SK-N-MC (cell line): ENCODE measurements around the gene ERCC2.
"Not testable (repeated sequence)": the region's sequence is repeated elsewhere in the genome, so short reads cannot be mapped to it uniquely, and the experiment has no call there.

Experiments
- DNase-seq: peaks from one replicate; pipeline ENCODE4 v3.0.0-alpha.2; 2011; ENCODE audit warnings: low read depth, low spot score
- H3K27ac ChIP-seq: fragments of 200-600 bp; sonication (generic); 2 replicates; pipeline ENCODE4 v1.5.1; 2016; ENCODE audit warnings: mixed run types
- H3K36me3 ChIP-seq: fragments of 200-600 bp; sonication (generic); 2 replicates; pipeline ENCODE4 v1.6.1; 2017; ENCODE audit warnings: antibody characterized with exemption, low read length, mixed read lengths; ENCODE audit not compliant: insufficient read depth
- H3K4me3 ChIP-seq: fragments of 200-600 bp; sonication (generic); 2 replicates; pipeline ENCODE4 v1.5.1; 2016
- H3K9ac ChIP-seq: fragments of 200-600 bp; sonication (generic); 2 replicates; pipeline ENCODE4 v1.8.0; 2017; ENCODE audit warnings: mixed run types, mixed read lengths; ENCODE audit not compliant: insufficient read length
- H3K9me3 ChIP-seq: fragments of 200-600 bp; sonication (generic); 2 replicates; pipeline ENCODE4 v1.6.1; 2017; ENCODE audit warnings: low read depth, mild to moderate bottlenecking, antibody characterized with exemption, low read length, moderate library complexity, mixed read lengths
- EZH2 ChIP-seq: fragments of 200-600 bp; sonication (generic); IDR thresholded peaks from one replicate; pipeline ENCODE4 v1.6.1; 2017; ENCODE audit warnings: antibody characterized with exemption
- FOXP2 ChIP-seq: optimal IDR thresholded peaks from 2 replicates; pipeline ENCODE3; 2011; ENCODE audit warnings: mild to moderate bottlenecking, moderate library complexity; ENCODE audit not compliant: insufficient read depth; ENCODE audit errors: extremely low read length, control extremely low read depth
- POLR2AphosphoS5 ChIP-seq: IDR thresholded peaks from 2 replicates; pipeline ENCODE4 v1.6.1; 2012; ENCODE audit warnings: mild to moderate bottlenecking, low read depth, low read length, borderline replicate concordance

Gene ERCC2

DNA sequence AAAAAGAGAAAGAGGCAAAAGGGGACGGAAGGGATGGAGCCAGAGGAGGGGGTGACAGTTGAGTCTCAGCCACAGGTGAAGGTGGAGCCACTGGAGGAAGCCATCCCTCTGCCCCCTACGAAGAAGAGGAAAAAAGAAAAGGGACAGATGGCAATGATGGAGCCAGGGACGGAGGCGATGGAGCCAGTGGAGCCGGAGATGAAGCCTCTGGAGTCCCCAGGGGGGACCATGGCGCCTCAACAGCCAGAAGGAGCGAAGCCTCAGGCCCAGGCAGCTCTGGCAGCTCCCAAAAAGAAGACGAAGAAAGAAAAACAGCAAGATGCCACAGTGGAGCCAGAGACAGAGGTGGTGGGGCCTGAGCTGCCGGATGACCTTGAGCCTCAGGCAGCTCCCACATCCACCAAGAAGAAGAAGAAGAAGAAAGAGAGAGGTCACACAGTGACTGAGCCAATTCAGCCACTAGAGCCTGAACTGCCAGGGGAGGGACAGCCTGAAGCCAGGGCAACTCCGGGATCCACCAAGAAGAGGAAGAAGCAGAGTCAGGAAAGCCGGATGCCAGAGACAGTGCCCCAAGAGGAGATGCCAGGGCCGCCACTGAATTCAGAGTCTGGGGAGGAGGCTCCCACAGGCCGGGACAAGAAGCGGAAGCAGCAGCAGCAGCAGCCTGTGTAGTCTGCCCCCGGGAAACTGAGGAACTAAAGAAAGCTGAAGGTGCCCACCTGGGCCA is 38.6 kb upstream of the ERCC2 start:
- TF ChIP-seq EZH2: no peak
- no peak; the same call in 1 of the 2 replicates for TF ChIP-seq POLR2AphosphoS5
- TF ChIP-seq FOXP2: no peak
- Histone ChIP-seq H3K9ac (no peak overlapping the region), H3K36me3 (peaks cover 21% of the 10 kb centered on the region), H3K4me3 (no peak overlapping the region), H3K27ac (no peak overlapping the region), H3K9me3 (no peaks in the 10 kb centered on the region)
- no peak for DNase-seq

GRCh38 chr19:45408121-45408520 is 37.7 kb upstream of the ERCC2 start:
- TF ChIP-seq FOXP2 (no peak), POLR2AphosphoS5 (no peak), EZH2 (no peak)
- H3K36me3 ChIP-seq: peaks cover 12% of the 10 kb centered on the region
- no peaks in the 10 kb centered on the region for H3K9me3 ChIP-seq
- no peak for DNase-seq
- no peak overlapping the region for H3K4me3 ChIP-seq
- no peak overlapping the region for H3K27ac ChIP-seq
- no peak overlapping the region for H3K9ac ChIP-seq

DNA sequence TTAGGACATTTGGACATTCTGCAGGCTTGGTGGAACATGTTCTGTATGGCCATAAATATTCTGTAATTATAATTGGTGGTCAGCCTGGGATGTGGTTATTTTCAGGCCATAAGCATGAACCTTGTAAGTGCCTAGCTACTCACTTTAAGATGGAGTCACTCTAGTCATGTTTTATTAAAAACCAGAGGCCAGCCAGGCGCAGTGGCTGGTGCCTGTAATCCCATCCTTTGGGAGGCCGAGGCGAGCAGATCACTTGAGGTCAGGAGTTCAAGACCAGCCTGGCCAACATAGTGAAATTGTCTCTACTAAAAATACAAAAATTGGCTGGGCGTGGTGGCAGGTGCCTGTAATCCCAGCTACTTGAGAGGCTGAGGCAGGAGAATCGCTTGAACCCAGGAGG is 37.2 kb upstream of the ERCC2 start:
- not testable (repeated sequence) for DNase-seq, H3K27ac ChIP-seq
- peak overlapping the region; percentile 87 for H3K4me3 ChIP-seq

DNA sequence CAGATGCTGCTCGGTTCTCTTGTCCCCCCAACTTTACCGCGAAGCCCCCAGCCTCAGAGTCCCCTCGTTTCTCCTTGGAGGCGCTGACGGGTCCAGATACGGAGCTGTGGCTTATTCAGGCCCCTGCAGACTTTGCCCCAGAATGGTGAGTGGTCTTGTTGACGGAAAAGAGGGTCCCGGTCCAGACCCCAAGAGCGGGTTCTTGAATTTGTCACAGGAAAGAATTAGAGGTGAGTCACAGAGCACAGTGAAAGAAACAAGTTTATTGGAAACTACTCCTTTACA is 36.7 kb upstream of the ERCC2 start:
- Histone ChIP-seq H3K36me3 (peaks cover 4% of the 10 kb centered on the region; the same call in 1 of the 2 replicates), H3K9ac (peak overlapping the region; percentile 97), H3K27ac (no peak overlapping the region), H3K9me3 (no peaks in the 10 kb centered on the region), H3K4me3 (peak overlapping the region; percentile 87)
- DNase-seq: no peak
- TF ChIP-seq EZH2 (no peak), POLR2AphosphoS5 (no peak), FOXP2 (no peak)

More for the DNA sequence above, 37.2 kb upstream of the ERCC2 start:
- H3K9me3 ChIP-seq, H3K36me3 ChIP-seq: not testable (repeated sequence)
- H3K9ac ChIP-seq: peak overlapping the region; percentile 97

GRCh38 chr19:45406226-45407090 is 36.1 kb upstream of the ERCC2 start, which contains the start of gene POLR1G:
Gene POLR1G (plus strand): TSS chr19:45406644. CDS start chr19:45406697, 53 bp downstream.
- DNase-seq: peak; percentile 72
- no peak for TF ChIP-seq EZH2
- TF ChIP-seq POLR2AphosphoS5: peak; percentile 89
- H3K27ac ChIP-seq: peak within 1 kb of the TSS; percentile 98
- no peaks in the 10 kb centered on the region for H3K9me3 ChIP-seq
- H3K36me3 ChIP-seq: peaks cover 4% of the 10 kb centered on the region; the same call in 1 of the 2 replicates
- H3K4me3 ChIP-seq: peak within 1 kb of the TSS; percentile 87
- H3K9ac ChIP-seq: peak within 1 kb of the TSS; percentile 97

- TF ChIP-seq POLR2AphosphoS5 (peak; percentile 68; the same call in 1 of the 2 replicates), EZH2 (no peak), FOXP2 (no peak)
- no peak for DNase-seq
These were observed 35.3 kb upstream of the ERCC2 start for GRCh38 chr19:45405435-45406225.

GRCh38 chr19:45404557-45405434 is 34.4 kb upstream of the ERCC2 start, which contains the start of gene PPP1R13L:
Gene PPP1R13L (minus strand): TSS chr19:45405069. CDS start chr19:45398318, 6,751 bp downstream.
- Histone ChIP-seq H3K36me3 (no peaks in the 10 kb centered on the region), H3K4me3 (peak within 1 kb of the TSS; percentile 87), H3K9ac (peak within 1 kb of the TSS; percentile 97), H3K9me3 (no peaks in the 10 kb centered on the region), H3K27ac (peak within 1 kb of the TSS; percentile 98)
- TF ChIP-seq EZH2: no peak
- TF ChIP-seq POLR2AphosphoS5: no peak
- TF ChIP-seq FOXP2: no peak
- no peak for DNase-seq

More at GRCh38 chr19:45405435-45406225, 35.3 kb upstream of the ERCC2 start:
- Histone ChIP-seq H3K27ac (peak overlapping the region; percentile 98), H3K36me3 (no peaks in the 10 kb centered on the region), H3K9ac (peak overlapping the region; percentile 97), H3K4me3 (peak overlapping the region; percentile 87), H3K9me3 (no peaks in the 10 kb centered on the region)
